Breast epithelium (tissue), 4 donors: ENCODE measurements around the gene MAML3. TPM values are rescaled to one million over a fixed set of nuclear protein-coding genes. Genes with fewer than 3 reads are reported as not detected.

Experiments
- DNase-seq, 2 donors: peaks; one replicate each; pipeline ENCODE4 v3.0.0-alpha.2; 2019; ENCODE audit warnings: low spot score in 2 of 2
- H3K27ac ChIP-seq, 2 donors: fragments of 200-600 bp; sonication (generic) in 1 of 2; one replicate each; pipeline ENCODE4 v1.5.1; 2016 to 2019; ENCODE audit warnings: mild to moderate bottlenecking in 1 of 2
- H3K27me3 ChIP-seq, 2 donors: fragments of 200-600 bp; sonication (generic) in 1 of 2; one replicate each; pipeline versions ENCODE4 v1.5.1 to v1.6.0; 2017 to 2019; ENCODE audit warnings: control low read depth in 1 of 2, mild to moderate bottlenecking in 1 of 2
- H3K36me3 ChIP-seq: fragments of 200-600 bp; one replicate; pipeline ENCODE4 v1.5.1; 2019
- H3K4me1 ChIP-seq, 2 donors: fragments of 200-600 bp; sonication (generic); one replicate each; pipeline ENCODE4 v1.5.1; 2016 to 2019; ENCODE audit warnings: control low read depth in 1 of 2
- H3K4me3 ChIP-seq, 3 donors: fragments of 200-600 bp; sonication (generic); 1 replicate in 2 of 3; 2 replicates in 1 of 3; pipeline ENCODE4 v1.5.1; 2016 to 2019; ENCODE audit warnings: mild to moderate bottlenecking in 3 of 3, moderate library complexity in 2 of 3
- H3K9me3 ChIP-seq, 2 donors: fragments of 200-600 bp; sonication (generic) in 1 of 2; one replicate each; pipeline ENCODE4 v1.5.1; 2016 to 2019; ENCODE audit warnings: control low read depth in 1 of 2
- CTCF ChIP-seq, 3 donors: fragments of 450-650 bp; IDR thresholded peaks; one replicate each; pipeline ENCODE4 v1.5.1; 2016 to 2017; ENCODE audit warnings: antibody characterized with exemption in 3 of 3, mild to moderate bottlenecking in 3 of 3, moderate library complexity in 3 of 3
- POLR2A ChIP-seq: fragments of 450-650 bp; IDR thresholded peaks from one replicate; pipeline ENCODE4 v1.6.1; 2016; ENCODE audit warnings: antibody characterized with exemption, mild to moderate bottlenecking, moderate library complexity
- POLR2AphosphoS5 ChIP-seq, 3 donors: sonication (generic); formaldehyde crosslinking; IDR thresholded peaks; one replicate each; pipeline ENCODE4 v1.6.1; 2017; ENCODE audit warnings: antibody characterized with exemption in 3 of 3
- intact Hi-C: fragments of 100-400 bp; cut with DNase I; formaldehyde crosslinking; loops from one replicate; pipeline ENCODE4 v1.15.1; 2023; ENCODE audit warnings: low total_unique reads
- total RNA-seq, 3 donors: library from RNA; depleted of rRNA; stranded (reverse); fragments of >200 nt; gene quantifications; one replicate each; pipeline ENCODE4 v1.1.0, GENCODE V29; 2016

The MAML3 gene
- total RNA-seq, 3 donors from 2014 or later, result 5.0 to 16.8 (median 11.1) TPM

DNA sequence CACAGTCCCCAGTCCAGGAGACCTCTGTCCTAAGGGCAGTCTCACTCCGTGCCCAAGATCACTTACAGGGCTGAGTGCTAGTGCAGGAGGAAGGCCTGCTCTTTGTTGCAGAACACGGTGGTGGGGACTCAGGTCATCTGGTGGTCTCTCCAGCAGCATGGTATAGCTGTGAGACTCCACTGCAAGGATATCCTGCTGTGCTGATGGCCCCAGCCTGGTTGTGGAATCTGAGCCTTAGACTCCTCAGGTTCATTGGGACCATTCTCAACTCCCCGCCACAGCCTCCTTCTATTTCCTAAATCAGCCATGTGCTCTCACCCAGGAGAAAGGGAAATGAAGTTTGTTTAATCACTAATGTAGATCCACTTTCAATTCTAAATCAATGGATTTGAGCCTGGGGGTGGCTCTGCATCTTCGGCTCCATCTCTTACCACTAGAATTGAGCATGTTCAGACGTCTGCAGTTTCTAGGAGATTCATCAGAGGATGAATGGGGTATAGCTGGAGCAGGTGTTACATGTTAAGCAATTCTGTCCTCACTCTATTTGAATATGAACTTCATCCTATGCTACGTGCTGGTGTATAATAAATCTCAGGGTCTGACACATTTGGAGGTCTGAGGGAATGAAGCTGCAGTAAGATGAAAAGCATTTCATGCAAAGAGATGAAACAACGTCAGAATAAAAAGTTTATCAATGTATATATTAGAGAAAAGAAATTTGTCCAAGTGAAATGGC, 299.1 kb downstream of the MAML3 start:
- no peak for DNase-seq
- no peaks in the 10 kb centered on the region for H3K36me3 ChIP-seq
- no peaks in the 10 kb centered on the region for H3K27me3 ChIP-seq
- H3K9me3 ChIP-seq, result no peaks in the 10 kb centered on the region
- intact Hi-C loops, result no loop called here
- no peak overlapping the region for H3K4me3 ChIP-seq
- H3K27ac ChIP-seq, result no peak overlapping the region
- H3K4me1 ChIP-seq, result no peaks in the 10 kb centered on the region
- TF ChIP-seq POLR2AphosphoS5 (IDR thresholded peaks at IDR 0.05) (no peak), CTCF (IDR thresholded peaks at IDR 0.05) (no peak), POLR2A (no peak)

- H3K4me1 ChIP-seq, result no peaks in the 10 kb centered on the region
- no peak for TF ChIP-seq POLR2A
- TF ChIP-seq CTCF (IDR thresholded peaks at IDR 0.05), result no peak
- TF ChIP-seq POLR2AphosphoS5 (IDR thresholded peaks at IDR 0.05), result no peak
- H3K4me3 ChIP-seq, result no peak overlapping the region
- H3K9me3 ChIP-seq, result no peaks in the 10 kb centered on the region
- H3K27ac ChIP-seq, result no peak overlapping the region
- no peaks in the 10 kb centered on the region for H3K36me3 ChIP-seq
- no peak for DNase-seq
- intact Hi-C loops, result no loop called here
- no peaks in the 10 kb centered on the region for H3K27me3 ChIP-seq
Observed at GRCh38 chr4:139853309-139853708, 300.7 kb downstream of the MAML3 start.

- intact Hi-C loops, result no loop called here
- Histone ChIP-seq H3K27me3 (no peaks in the 10 kb centered on the region), H3K36me3 (no peaks in the 10 kb centered on the region), H3K9me3 (no peaks in the 10 kb centered on the region), H3K4me3 (no peak overlapping the region), H3K4me1 (no peaks in the 10 kb centered on the region), H3K27ac (no peak overlapping the region)
- TF ChIP-seq POLR2AphosphoS5 (IDR thresholded peaks at IDR 0.05), result no peak
- TF ChIP-seq CTCF (IDR thresholded peaks at IDR 0.05), result no peak
- TF ChIP-seq POLR2A, result no peak
- no peak for DNase-seq
Observed at GRCh38 chr4:139852612-139853269, 301.2 kb downstream of the MAML3 start.

DNA sequence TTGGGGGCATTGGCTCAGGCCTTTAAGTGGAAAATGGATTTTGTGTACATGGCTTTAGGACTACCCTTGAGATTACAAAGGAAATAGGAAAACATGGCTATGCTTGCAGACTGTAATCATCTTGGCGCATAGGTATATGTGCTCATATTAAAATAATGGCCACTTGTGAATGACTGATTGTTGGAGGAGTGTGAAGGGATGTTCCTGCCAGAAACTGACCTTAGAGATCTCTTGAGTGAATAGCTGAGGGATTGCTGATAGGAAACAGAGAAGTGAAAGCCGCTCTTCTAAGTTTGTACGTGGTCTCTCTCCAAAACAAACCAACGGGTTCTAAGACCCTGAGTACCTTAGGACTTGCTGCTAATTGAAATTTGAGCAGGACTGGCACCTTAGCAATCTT, 302.3 kb downstream of the MAML3 start:
- intact Hi-C loops, result no loop called here
- H3K9me3 ChIP-seq, result no peaks in the 10 kb centered on the region
- no peak for DNase-seq
- TF ChIP-seq CTCF (IDR thresholded peaks at IDR 0.05) (no peak), POLR2AphosphoS5 (IDR thresholded peaks at IDR 0.05) (no peak), POLR2A (no peak)
- H3K36me3 ChIP-seq, result no peaks in the 10 kb centered on the region
- no peaks in the 10 kb centered on the region for H3K4me1 ChIP-seq
- no peaks in the 10 kb centered on the region for H3K27me3 ChIP-seq
- no peak overlapping the region for H3K4me3 ChIP-seq
- H3K27ac ChIP-seq, result no peak overlapping the region

DNA sequence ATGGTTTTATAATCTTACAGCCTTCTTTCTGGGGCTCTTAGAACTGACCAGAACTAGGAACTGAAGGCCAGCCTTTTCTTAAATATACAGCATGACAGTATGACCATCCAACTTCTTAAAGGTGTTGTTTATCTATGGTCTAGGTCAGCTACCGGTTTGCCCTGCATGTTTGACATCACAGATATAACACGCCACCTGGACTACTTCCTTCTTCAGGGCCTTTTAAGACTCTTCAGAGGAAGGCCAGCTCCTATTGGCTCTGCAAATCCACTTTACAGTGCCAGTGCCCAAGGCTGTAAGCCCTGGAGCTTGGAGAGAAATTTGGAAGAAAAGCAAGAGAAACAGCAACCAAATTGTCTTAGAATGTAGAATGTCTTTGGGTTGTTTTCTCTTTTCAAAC, 302.9 kb downstream of the MAML3 start:
- H3K36me3 ChIP-seq, result no peaks in the 10 kb centered on the region
- no peak overlapping the region for H3K4me3 ChIP-seq
- intact Hi-C loops, result no loop called here
- H3K27ac ChIP-seq, result no peak overlapping the region
- no peaks in the 10 kb centered on the region for H3K4me1 ChIP-seq
- no peak for TF ChIP-seq POLR2AphosphoS5 (IDR thresholded peaks at IDR 0.05)
- TF ChIP-seq CTCF (IDR thresholded peaks at IDR 0.05), result no peak
- TF ChIP-seq POLR2A, result no peak
- H3K9me3 ChIP-seq, result no peaks in the 10 kb centered on the region
- no peaks in the 10 kb centered on the region for H3K27me3 ChIP-seq
- no peak for DNase-seq
